ENCODE measurements around the gene U2AF2.

DNA sequence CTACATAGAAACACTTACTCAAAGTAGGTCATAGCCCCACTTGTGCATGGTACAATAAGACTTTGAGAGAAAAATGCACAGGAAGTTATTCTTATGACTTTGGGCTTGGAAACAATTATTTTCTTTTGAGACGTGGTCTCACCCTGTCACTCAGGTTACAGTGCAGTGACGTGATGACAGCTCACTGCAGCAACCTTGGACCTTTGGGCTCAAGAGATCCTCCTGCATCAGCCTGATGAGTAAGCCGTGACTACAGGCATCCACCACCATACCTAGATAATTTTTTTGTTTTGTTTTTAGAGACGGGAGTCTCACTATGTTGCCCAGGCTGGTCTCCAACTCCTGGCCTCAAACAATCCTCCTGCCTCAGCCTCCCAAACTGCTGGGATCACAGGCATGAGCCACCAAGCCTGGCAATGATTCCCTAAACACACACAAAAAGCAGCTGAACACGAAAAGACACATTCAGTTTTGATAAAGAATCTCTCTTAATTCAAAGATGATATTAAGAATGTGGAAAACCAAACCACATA, 65.4 kb downstream of the U2AF2 start:
- TF ChIP-seq, protein P1, sequence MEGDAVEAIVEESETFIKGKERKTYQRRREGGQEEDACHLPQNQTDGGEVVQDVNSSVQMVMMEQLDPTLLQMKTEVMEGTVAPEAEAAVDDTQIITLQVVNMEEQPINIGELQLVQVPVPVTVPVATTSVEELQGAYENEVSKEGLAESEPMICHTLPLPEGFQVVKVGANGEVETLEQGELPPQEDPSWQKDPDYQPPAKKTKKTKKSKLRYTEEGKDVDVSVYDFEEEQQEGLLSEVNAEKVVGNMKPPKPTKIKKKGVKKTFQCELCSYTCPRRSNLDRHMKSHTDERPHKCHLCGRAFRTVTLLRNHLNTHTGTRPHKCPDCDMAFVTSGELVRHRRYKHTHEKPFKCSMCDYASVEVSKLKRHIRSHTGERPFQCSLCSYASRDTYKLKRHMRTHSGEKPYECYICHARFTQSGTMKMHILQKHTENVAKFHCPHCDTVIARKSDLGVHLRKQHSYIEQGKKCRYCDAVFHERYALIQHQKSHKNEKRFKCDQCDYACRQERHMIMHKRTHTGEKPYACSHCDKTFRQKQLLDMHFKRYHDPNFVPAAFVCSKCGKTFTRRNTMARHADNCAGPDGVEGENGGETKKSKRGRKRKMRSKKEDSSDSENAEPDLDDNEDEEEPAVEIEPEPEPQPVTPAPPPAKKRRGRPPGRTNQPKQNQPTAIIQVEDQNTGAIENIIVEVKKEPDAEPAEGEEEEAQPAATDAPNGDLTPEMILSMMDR (IDR thresholded peaks at IDR 0.05) = no peak
- no peak for TF ChIP-seq EP300 (IDR thresholded peaks at IDR 0.05)

Data from stomach (tissue), 4 donors.